Bone marrow (tissue), 2 donors: Measurements from ENCODE around the gene STK32C.
"Not testable (repeated sequence)": the region's sequence is repeated elsewhere in the genome, so short reads cannot be mapped to it uniquely, and the experiment has no call there.

Source experiments
- DNase-seq, 2 donors: peaks; one replicate each; lab custom pipeline; 2025; lab: John Stamatoyannopoulos, UW

The STK32C gene

DNA sequence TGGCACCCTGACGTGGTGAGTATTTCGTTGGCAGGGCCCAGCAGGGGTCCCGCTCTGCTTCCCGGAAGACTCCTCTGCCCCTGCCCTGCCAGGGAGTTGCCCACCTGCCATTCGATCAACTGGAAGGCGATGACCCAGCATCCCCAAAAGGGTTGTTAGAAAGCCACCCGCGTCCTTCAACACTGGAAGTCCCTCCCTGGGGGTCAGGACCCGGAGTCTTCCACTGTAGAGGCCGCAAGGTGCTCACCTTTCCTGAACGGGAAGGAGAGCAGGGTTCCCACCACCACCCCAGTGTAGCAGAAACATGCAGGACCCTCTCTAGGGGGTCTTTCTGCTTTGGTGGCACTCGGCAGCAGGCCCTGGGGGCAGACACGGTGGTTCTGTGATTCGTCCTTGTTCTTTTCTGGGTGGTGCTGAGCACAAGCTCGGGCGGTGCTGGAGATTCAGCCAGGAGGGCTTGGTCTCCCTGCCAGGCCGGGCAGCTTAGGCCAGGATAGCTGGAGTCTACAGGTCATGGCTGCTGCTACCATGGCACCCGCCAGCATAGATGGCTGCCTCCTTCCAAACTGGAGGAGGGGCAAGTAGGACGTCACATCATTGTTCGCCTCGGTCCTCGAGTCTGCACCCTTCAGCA lies 140.6 kb downstream of the STK32C start:
- no peak for DNase-seq

DNA sequence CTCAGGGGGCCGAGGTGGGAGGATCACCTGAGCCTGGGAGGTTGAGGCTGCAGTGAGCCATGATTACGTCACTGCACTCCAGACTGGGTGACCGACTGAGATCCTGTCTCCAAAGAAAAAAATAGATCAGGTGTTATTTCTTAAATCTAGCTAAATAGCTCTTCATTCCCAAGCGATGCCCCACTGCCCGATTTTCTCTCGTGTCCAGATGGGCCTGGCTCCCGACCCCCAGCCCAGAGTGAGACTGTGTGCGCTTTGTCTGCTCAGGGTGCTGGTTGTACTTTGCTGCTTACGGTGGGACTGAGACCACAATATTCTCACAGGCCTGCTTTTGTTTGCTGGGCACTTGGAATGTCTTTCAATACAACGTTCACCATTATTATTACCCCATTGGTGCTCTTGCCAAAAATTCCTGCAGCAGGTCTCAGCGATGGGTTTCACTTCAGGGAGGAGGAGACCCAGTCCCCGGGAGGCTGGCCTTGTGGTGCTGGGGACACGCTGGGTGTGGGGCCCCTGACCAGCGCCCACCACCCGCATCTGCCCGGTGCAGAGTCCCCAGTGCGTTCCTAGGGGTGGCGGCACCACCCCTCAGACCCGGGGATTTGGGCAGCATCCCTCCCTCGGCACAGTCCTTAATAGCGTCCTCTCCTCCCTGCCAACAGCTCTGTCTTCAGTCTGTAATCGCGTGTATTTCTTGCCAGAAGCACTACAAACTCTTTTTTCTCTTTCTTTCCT lies 141.4 kb downstream of the STK32C start:
- DNase-seq, result no peak

DNA sequence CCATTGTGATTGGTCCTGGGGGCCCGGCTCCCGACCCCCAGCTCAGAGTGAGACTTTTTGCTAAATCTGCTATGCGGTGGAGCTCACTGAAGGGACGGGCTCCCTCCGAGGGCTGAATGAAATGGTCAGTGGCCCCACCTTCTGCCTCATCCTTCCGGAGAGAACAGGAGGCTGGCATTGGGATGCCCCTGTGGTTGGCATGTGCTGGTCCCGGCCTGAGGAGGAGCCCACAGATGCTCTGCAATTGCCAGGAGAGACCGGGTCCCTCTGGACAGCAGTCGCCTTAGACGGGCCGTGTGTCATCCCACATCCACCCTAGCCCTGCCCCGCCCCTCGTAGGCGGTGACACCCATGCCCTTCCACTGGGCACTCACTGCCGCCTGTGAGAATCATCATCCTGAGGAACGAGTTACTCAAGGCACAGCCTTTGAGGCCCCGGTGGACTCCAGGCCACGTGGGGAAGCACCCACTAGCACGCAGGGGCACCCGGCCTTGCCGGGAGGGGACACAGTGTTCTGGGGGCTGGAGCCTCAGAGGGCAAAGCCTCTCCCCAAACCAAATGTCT lies 142.3 kb downstream of the STK32C start:
- DNase-seq, result no peak

DNA sequence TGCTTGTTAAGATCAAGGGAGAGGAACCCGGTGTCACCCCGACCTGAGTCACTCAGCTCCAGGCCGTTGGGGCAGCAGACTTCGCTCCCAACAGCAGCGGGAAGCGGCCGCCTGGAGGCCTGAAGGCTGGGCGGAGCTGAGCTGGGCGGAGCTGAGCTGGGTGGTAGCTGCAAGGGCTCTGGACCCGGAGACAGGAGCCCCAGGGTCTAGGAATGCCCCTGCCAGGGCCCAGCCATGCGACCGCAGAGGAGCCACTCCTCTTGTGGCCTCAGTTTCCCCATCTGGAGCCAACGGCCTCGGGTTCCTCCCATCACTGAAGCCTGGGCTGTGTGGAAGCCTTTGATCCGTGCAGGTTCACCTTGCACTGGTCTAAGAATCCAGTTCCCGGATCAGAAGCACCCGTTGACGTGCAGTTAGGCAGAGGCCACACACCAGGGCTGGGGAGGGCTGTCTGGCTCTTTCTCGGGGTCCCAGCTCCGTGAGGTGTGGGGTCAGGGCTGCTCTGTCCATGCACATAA lies 142.9 kb downstream of the STK32C start:
- no peak for DNase-seq

DNA sequence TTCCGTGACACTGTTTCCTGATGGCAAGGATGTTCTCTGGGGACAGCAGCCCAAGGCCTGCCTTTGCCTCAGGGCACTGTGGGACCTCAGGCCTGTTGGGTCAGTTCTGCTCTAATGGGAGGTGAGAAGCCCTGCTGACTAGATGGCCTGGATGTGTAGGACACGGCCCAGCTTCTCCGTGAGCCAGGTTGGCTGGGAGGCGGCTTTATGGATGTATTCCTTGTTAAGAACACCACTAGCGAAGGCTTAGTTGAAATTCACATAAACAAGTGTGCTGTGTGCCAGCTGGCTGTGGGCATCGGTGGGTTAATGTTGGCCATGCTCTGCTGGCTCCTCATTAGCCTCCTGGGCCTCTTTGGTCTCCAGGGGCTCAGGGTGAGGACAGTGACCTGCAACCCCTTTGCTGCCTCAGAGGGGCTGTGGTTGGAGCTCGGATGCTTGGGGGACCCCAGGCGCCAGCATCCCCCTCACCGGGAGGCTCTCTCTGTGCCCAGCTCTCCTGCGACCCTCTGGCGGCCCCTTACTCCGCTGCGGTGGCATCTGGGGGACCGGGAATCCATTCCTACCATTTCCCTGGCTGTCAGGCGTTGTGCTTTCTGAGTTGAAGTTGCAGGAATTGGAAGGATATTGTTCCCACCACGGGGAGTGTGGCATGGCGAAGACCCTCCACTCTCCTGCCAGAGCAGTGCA lies 143.8 kb downstream of the STK32C start:
- DNase-seq, result no peak

DNA sequence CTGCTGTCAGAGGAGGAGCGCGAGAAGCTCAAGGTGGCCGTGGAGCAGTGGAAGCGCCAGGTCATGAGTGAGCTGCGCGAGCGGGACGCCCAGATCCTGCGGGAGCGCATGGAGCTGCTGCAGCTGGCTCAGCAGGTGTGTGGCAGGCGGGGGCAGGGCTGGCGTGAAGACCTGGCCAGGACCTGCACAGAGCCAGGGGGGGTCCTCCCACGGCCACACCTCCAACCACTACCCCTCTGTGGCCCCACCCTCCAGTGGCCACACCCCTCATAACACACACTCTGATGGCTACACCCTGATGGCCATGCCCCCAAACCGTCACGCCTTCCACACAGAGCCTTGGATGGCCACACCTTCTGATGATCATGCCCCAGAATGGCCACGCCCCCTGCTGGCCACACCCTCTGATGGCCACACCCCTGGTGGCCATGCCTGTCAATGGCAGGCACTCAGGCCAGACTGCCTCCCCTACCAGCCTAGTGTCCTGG lies 144.4 kb downstream of the STK32C start:
- DNase-seq, result no peak

DNA sequence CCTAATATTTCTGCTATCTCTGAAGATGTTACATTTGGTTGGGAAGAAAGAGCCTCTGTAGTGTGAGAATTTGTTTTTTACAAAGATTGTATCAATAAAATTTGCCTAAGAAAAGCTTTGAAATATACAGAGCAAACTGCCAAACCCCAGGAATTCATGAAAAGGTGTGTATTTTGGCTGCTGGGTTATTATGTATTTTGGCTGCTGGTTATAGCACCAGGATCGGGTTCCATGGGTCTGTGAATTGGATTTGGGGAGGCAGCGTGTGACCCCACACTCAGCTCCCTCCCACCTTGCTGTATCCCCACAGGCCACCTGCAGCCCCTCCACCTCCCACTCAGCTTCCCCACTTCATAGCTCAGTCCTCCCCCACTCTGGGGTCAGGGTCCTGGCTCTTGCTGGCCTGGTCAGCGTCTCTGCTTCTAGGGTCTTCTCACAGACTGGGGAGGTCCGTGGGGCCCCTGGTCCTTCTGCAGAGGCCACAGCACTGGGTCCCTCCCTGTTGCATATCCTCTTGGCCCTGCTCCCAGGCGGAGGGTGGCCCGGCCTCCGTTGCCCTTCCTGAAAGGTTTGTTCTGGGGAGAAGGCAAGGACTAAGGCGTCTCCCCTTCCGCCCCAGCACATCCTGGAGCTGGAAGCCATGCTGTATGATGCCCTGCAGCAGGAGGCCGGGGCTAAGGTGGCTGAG lies 145.0 kb downstream of the STK32C start:
- no peak for DNase-seq

DNA sequence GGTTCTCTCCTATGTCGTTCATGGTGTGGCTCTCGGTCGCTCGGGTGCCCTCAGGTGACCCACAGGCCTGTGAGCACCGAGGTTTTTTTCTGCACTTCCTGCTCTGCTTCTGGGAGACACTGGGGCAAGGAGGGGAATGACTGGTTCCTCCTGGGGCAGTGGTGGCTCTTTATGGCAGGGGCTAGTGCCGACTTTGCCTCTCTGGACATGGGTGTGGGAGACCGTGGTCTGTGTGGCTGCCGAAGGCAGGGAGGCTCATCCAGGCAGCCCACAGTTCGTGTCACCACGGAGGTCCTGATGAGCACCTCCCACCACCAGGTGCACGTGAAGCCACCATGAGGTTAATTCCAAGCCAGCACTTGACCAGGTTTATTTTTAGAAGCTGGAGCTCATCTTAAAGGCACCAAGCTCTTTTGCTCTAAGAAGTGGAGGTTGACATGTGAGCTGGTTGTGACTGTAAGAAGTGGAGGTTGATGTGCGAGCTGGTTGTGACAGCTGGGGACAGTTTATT lies 145.7 kb downstream of the STK32C start:
- no peak for DNase-seq

DNA sequence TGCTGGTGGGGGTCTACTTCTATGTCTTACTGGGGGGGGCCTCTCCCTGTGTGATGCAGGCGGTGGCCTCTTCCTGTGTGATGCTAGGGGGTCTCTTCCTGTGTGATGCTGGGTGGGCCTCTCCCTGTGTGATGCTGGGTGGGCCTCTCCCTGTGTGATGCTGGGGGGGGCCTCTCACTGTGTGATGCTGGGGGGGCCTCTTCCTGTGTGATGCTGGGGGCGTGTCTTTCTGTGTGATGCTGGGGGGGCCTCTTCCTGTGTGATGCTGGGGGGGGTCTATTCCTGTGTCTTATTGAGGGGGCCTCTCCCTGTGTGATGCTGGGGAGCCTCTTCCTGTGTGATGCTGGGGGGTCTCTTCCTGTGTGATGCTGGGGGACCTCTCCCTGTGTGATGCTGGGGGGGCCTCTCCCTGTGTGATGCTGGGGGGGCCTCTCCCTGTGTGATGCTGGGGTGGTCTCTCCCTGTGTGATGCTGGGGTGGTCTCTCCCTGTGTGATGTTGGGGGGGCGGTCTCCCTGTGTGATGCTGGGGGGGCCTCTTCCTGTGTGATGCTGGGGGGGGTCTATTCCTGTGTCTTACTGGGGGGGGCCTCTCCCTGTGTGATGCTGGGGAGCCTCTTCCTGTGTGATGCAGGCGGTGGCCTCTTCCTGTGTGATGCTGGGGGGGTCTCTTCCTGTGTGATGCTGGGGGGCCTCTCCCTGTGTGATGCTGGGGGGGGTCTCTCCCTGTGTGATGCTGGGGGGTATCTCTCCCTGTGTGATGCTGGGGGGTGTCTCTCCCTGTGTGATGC lies 146.7 kb downstream of the STK32C start:
- not testable (repeated sequence) for DNase-seq

DNA sequence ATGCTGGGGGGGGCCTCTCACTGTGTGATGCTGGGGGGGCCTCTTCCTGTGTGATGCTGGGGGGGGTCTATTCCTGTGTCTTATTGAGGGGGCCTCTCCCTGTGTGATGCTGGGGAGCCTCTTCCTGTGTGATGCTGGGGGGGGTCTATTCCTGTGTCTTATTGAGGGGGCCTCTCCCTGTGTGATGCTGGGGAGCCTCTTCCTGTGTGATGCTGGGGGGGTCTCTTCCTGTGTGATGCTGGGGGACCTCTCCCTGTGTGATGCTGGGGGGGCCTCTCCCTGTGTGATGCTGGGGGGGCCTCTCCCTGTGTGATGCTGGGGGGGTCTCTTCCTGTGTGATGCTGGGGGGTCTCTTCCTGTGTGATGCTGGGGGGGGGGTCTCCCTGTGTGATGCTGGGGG lies 147.5 kb downstream of the STK32C start:
- DNase-seq, result not testable (repeated sequence)

DNA sequence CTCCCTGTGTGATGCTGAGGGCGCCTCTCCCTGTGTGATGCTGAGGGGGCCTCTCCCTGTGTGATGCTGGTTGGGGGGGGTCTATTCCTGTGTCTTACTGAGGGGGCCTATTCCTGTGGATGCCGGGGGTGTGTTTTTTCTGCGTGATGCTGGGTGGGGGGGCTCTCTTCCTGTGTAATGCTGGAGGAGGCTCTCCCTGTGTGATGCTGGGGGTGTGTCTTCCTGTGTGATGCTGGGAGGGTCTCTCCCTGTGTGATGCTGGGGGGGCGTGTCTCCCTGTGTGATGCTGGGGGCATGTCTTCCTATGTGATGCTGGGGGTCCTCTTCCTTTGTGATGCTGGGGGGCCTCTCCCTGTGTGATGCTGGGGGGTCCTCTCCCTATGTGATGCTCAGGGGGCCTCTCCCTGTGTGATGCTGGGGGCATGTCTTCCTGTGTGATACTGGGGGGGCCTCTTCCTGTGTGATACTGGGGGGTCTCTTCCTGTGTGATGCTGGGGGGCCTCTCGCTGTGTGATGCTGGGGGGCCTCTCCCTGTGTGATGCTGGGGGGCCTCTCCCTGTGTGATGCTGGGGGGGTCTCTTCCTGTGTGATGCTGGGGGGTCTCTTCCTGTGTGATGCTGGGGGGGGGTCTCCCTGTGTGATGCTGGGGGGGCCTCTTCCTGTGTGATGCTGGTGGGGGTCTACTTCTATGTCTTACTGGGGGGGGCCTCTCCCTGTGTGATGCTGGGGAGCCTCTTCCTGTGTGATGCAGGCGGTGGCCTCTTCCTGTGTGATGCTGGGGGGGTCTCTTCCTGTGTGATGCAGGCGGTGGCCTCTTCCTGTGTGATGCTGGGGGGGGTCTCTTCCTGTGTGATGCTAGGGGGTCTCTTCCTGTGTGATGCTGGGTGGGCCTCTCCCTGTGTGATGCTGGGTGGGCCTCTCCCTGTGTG lies 148.2 kb downstream of the STK32C start:
- not testable (repeated sequence) for DNase-seq

DNA sequence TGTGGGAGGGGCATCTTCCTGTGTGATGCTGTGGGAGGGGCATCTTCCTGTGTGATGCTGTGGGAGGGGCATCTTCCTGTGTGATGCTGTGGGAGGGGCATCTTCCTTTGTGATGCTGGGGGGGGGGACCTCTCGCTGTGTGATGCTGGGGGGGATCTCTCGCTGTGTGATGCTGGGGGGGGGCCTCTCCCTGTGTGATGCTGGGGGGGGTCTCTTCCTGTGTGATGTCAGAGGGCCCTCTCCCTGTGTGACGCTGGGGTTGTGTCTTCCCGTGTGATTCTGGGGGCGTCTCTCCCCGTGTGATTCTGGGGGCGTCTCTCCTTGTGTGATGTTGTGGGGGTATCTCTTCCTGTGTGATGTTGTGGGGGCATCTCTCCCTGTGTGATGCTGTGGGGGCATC lies 148.9 kb downstream of the STK32C start:
- no peak for DNase-seq

DNA sequence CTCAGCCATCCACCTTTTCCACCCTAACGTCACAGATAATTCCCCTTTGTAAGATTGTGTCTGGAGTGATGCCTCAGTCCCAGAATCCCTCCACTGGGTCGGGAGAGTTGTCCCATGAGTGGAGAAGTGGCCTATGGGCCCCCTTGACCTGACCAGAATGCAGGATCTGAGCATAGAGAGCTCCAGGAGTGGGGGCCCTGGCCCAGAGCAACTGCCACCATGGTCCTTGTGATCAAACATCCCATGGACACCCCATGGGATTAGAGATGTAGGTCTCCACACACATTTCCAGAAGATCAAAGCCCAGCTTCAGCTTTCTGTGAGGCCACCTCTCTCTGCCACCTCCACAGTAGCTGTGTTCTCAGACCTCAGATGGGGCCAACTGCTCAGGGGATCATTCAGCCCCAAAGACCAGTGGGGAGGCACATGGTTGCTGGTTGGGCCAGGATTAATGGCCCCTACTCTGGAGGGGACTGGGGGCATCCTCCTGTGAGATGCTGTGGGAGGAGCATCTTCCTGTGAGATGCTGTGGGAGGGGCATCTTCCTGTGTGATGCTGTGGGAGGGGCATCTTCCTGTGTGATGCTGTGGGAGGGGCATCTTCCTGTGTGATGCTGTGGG lies 149.5 kb downstream of the STK32C start:
- DNase-seq, result no peak
